CD4-positive, CD25-positive, alpha-beta regulatory T cell (primary cell): ENCODE measurements around the gene TSPAN10. TPM values are rescaled to one million over a fixed set of nuclear protein-coding genes. Genes with fewer than 3 reads are reported as not detected.

Experiments used
- ATAC-seq, 2 donors: fragments of 150-1000 bp; cut with Tn5 transposase; one replicate each; pipeline ENCODE4 v1.10.0; 2021; ENCODE audit warnings: low read depth in 2 of 2, moderate number of reproducible peaks in 2 of 2, moderate library complexity in 1 of 2
- DNase-seq, 3 donors: peaks; one replicate each; pipeline versions ENCODE4 v3.0.0 to v3.0.0-alpha.2; 2012 to 2022; ENCODE audit warnings: mixed read lengths in 1 of 3
- H3K27ac ChIP-seq: one replicate; pipeline ENCODE4 v1.7.0; 2013; ENCODE audit warnings: mild to moderate bottlenecking, low read length; ENCODE audit not compliant: insufficient read depth, poor library complexity, severe bottlenecking
- H3K27me3 ChIP-seq: one replicate; pipeline ENCODE4 v1.7.0; 2013; ENCODE audit warnings: low read length; ENCODE audit not compliant: control insufficient read depth, insufficient read depth
- H3K36me3 ChIP-seq: one replicate; pipeline ENCODE4 v1.7.0; 2013; ENCODE audit warnings: mild to moderate bottlenecking, low read length, moderate library complexity; ENCODE audit not compliant: control insufficient read depth, insufficient read depth
- H3K4me1 ChIP-seq: 2 replicates; pipeline ENCODE4 v1.7.0; 2013; ENCODE audit warnings: mild to moderate bottlenecking, low read length; ENCODE audit not compliant: insufficient read depth, control insufficient read depth, poor library complexity, severe bottlenecking
- H3K4me3 ChIP-seq: one replicate; pipeline ENCODE4 v1.7.0; 2013; ENCODE audit warnings: low read depth, mild to moderate bottlenecking, low read length, moderate library complexity
- H3K9me3 ChIP-seq, 2 experiments: 1 replicate in 1 of 2; 2 replicates in 1 of 2; pipeline ENCODE4 v1.7.0; 2013; ENCODE audit warnings: low read length in 2 of 2, mild to moderate bottlenecking in 1 of 2, moderate library complexity in 1 of 2; ENCODE audit not compliant: control insufficient read depth in 2 of 2
- H3K27ac Mint-ChIP-seq, 3 donors: one replicate each; pipeline ENCODE4 v1.8.0; 2020 to 2022; ENCODE audit warnings: mild to moderate bottlenecking in 3 of 3, mixed read lengths in 3 of 3, moderate library complexity in 2 of 3
- H3K27me3 Mint-ChIP-seq: one replicate; pipeline ENCODE4 v1.8.0; 2022; ENCODE audit warnings: mild to moderate bottlenecking, mixed read lengths
- H3K36me3 Mint-ChIP-seq: one replicate; pipeline ENCODE4 v1.8.0; 2020; ENCODE audit warnings: mixed read lengths
- H3K4me1 Mint-ChIP-seq, 4 donors: one replicate each; pipeline ENCODE4 v1.8.0; 2020 to 2022; ENCODE audit warnings: mixed read lengths in 4 of 4, mild to moderate bottlenecking in 1 of 4
- H3K4me3 Mint-ChIP-seq, 4 donors: one replicate each; pipeline ENCODE4 v1.8.0; 2020 to 2022; ENCODE audit warnings: mild to moderate bottlenecking in 4 of 4, mixed read lengths in 4 of 4, moderate library complexity in 3 of 4
- H3K9me3 Mint-ChIP-seq, 7 donors: one replicate each; pipeline ENCODE4 v1.8.0; 2020 to 2022; ENCODE audit warnings: mixed read lengths in 7 of 7, mild to moderate bottlenecking in 3 of 7, moderate library complexity in 2 of 7
- polyA plus RNA-seq, 4 donors: library from polyadenylated mRNA; unstranded; fragments of 300-500 nt; fragmentation: Illumina TruSeq; gene quantifications; one replicate each; pipeline ENCODE4 v1.2.3, GENCODE V29; 2021
- total RNA-seq: library from RNA; stranded (reverse); gene quantifications from one replicate; pipeline ENCODE4 v1.2.3, GENCODE V29; 2022

Gene TSPAN10
- total and polyA plus RNA-seq, 5 donors from 2014 or later = 0.21 to 0.70 (median 0.24) TPM; not detected in 2

DNA sequence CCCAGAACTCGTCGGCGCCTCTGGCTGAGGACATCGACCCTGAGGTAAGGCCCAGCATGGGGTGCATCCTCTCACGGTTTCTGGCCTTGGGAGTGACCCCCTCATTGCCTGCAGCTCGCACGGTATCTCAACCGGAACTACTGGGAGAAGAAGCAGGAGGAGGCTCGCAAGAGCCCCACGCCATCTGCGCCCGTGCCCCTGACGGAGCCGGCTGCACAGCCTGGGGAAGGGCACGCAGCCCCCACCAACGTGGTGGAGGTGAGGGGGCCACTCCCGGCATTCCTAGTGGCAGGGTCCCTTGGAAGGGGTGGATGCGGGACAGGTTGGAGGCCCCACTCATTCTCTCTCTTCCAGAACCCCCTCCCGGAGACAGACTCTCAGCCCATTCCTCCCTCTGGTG is 57.8 kb downstream of the TSPAN10 start:
- DNase-seq (no peak), ATAC-seq (no peak)
- Mint-ChIP-seq H3K27me3 (no peaks in the 10 kb centered on the region), H3K27ac (no peak overlapping the region), H3K36me3 (peaks cover 12% of the 10 kb centered on the region), H3K4me3 (no peak overlapping the region), H3K4me1 (peaks cover 0 to 4% (median 0%) of the 10 kb centered on the region in 4 donors), H3K9me3 (no peaks in the 10 kb centered on the region)
- no peak overlapping the region for H3K27ac ChIP-seq
- no peaks in the 10 kb centered on the region for H3K9me3 ChIP-seq
- no peaks in the 10 kb centered on the region for H3K4me1 ChIP-seq
- H3K36me3 ChIP-seq = peaks cover 72% of the 10 kb centered on the region
- H3K27me3 ChIP-seq = no peaks in the 10 kb centered on the region
- no peak overlapping the region for H3K4me3 ChIP-seq

DNA sequence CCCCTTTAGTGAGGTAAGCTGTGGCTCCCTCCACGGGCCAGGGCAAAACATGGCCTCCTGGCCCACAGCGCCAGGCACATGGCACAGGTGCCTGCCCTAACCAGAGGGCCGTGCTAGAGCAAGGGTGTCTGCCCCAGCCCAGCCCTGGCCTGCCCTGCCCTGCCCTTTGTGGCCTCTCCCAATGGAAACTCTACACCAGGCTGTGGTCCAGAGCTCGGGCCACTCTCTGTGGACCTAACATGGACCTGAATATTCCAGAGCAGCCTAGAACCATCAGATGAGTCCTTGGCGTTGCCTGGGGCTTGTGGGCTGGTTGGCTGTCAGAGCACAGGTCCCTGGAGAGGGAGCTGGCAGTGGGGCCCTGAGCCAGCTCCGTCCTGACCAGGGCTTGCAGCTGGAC is 58.2 kb downstream of the TSPAN10 start:
- no peaks in the 10 kb centered on the region for H3K27me3 Mint-ChIP-seq

DNA sequence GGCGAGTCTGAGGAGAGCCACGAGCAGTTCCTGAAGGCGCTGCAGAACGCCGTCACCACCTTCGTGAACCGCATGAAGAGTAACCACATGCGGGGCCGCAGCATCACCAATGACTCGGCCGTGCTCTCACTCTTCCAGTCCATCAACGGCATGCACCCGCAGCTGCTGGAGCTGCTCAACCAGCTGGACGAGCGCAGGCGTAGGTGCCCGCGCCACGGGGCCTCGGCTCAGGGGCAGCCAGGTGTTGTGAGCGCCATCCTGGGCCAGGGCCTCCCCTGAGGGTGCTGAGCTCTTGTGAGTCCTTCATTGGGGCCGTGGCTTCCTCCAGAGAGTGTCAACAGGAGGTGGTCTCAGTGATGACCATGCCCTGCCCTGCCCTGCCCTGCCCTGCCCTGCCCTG is 58.8 kb downstream of the TSPAN10 start:
- no peak overlapping the region for H3K27ac ChIP-seq
- peaks cover 65% of the 10 kb centered on the region for H3K36me3 ChIP-seq
- no peak overlapping the region for H3K4me3 Mint-ChIP-seq
- ATAC-seq = no peak
- H3K4me1 Mint-ChIP-seq = peaks cover 0 to 2% (median 0%) of the 10 kb centered on the region in 4 donors
- no peak overlapping the region for H3K4me3 ChIP-seq
- H3K27me3 ChIP-seq = no peaks in the 10 kb centered on the region
- H3K27ac Mint-ChIP-seq = no peak overlapping the region
- H3K9me3 Mint-ChIP-seq = no peaks in the 10 kb centered on the region
- peaks cover 12% of the 10 kb centered on the region for H3K36me3 Mint-ChIP-seq
- no peak for DNase-seq
- no peaks in the 10 kb centered on the region for H3K27me3 Mint-ChIP-seq
- no peaks in the 10 kb centered on the region for H3K9me3 ChIP-seq
- H3K4me1 ChIP-seq = no peaks in the 10 kb centered on the region

More for the DNA sequence above, 58.2 kb downstream of the TSPAN10 start:
- H3K9me3 Mint-ChIP-seq = no peaks in the 10 kb centered on the region
- no peak overlapping the region for H3K27ac Mint-ChIP-seq
- H3K4me1 Mint-ChIP-seq = peaks cover 0 to under 1% (median 0%) of the 10 kb centered on the region in 4 donors
- H3K36me3 Mint-ChIP-seq = peaks cover 12% of the 10 kb centered on the region
- DNase-seq = no peak
- Histone ChIP-seq H3K4me3 (no peak overlapping the region), H3K36me3 (peaks cover 68% of the 10 kb centered on the region), H3K27ac (no peak overlapping the region), H3K4me1 (no peaks in the 10 kb centered on the region), H3K9me3 (no peaks in the 10 kb centered on the region), H3K27me3 (no peaks in the 10 kb centered on the region)
- H3K4me3 Mint-ChIP-seq = no peak overlapping the region
- ATAC-seq = no peak

DNA sequence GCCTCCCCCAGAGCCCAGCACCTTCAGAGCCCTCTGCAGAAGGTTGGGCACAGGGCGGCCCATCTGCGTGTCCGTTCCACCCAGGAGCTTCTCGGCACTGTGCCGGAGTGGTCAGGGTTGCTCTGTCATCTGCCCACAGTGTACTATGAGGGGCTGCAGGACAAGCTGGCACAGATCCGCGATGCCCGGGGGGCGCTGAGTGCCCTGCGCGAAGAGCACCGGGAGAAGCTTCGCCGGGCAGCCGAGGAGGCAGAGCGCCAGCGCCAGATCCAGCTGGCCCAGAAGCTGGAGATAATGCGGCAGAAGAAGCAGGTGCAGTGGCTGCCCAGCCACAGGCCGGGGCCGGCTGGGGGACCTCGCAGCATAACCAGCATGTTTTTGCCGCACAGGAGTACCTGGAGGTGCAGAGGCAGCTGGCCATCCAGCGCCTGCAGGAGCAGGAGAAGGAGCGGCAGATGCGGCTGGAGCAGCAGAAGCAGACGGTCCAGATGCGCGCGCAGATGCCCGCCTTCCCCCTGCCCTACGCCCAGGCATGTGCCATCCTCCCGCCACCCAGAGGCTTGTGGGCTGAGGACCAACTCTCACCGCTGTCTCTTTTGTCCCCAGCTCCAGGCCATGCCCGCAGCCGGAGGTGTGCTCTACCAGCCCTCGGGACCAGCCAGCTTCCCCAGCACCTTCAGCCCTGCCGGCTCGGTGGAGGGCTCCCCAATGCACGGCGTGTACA is 59.4 kb downstream of the TSPAN10 start:
- H3K27ac Mint-ChIP-seq = no peak overlapping the region
- H3K36me3 ChIP-seq = peaks cover 59% of the 10 kb centered on the region

DNA sequence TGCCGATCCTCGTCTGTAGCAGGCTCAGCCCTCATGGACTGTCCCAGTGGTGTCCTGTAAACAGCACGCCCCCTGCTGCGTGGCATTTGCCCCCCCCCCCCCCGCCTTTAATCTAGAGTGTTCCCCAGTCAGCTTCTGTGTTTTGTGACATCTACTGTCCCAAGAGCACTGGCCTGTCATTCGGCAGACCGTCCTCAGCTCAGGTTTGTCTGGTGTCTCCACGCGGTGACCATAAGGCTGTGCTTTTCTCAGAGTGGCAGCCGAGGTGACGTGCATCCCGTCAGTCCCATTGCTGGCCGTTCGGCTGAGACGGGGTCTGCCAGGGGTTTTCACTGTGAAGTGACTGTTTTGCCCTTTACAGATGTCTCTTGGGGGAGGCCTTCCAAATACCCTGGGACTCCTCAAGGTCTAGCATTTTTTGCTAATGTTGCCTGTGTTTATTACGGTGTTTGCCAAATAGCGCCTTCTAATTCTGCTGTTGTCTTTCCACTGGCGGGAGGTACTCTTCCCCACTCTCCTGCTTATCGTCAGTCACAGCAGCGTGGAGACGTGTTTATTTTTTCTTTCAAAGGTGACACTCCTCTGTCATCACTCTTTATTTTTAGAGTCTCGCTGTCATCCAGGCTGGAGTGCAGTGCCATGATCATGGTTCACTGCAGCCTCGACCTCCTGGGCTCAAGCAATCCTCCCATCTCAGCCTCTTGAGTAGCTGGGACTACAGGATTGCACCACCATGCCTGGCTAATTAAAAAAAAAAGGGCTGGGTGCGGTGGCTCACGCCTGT is 60.5 kb downstream of the TSPAN10 start:
- Mint-ChIP-seq H3K9me3 (no peaks in the 10 kb centered on the region), H3K27ac (no peak overlapping the region), H3K4me3 (no peak overlapping the region), H3K4me1 (peaks cover 0 to 16% (median 2%) of the 10 kb centered on the region in 4 donors), H3K36me3 (peaks cover 9% of the 10 kb centered on the region), H3K27me3 (no peaks in the 10 kb centered on the region)
- no peak overlapping the region for H3K4me3 ChIP-seq
- H3K4me1 ChIP-seq = peaks cover 16% of the 10 kb centered on the region
- no peaks in the 10 kb centered on the region for H3K27me3 ChIP-seq
- H3K36me3 ChIP-seq = peaks cover 49% of the 10 kb centered on the region
- ATAC-seq (no peak), DNase-seq (no peak)
- no peaks in the 10 kb centered on the region for H3K9me3 ChIP-seq
- no peak overlapping the region for H3K27ac ChIP-seq

More for the DNA sequence above, 59.4 kb downstream of the TSPAN10 start:
- Histone ChIP-seq H3K4me1 (peaks cover 5% of the 10 kb centered on the region), H3K9me3 (no peaks in the 10 kb centered on the region), H3K27me3 (no peaks in the 10 kb centered on the region), H3K27ac (no peak overlapping the region), H3K4me3 (no peak overlapping the region)
- peaks cover 9% of the 10 kb centered on the region for H3K36me3 Mint-ChIP-seq
- ATAC-seq (no peak), DNase-seq (no peak)
- H3K9me3 Mint-ChIP-seq = no peaks in the 10 kb centered on the region
- H3K27me3 Mint-ChIP-seq = no peaks in the 10 kb centered on the region
- H3K4me3 Mint-ChIP-seq = no peak overlapping the region
- peaks cover 0 to 7% (median 0%) of the 10 kb centered on the region in 4 donors for H3K4me1 Mint-ChIP-seq

Other genes with a start within 250 kb of the TSPAN10 start
- 0.54 TPM for gene BAHCC1, start 241.7 kb upstream of the TSPAN10 start, total RNA-seq
- not detected for gene BAHCC1, start 241.7 kb upstream of the TSPAN10 start, polyA plus RNA-seq
- gene ACTG1, start 124.4 kb upstream of the TSPAN10 start, total RNA-seq = 1,684 TPM
- gene ACTG1, start 124.4 kb upstream of the TSPAN10 start, polyA plus RNA-seq = 1,000 to 10,000 TPM; 1,881 to 2,724 (median 2,486) TPM
- 0.74 TPM for gene FSCN2, start 108.8 kb upstream of the TSPAN10 start, total RNA-seq
- under 1 TPM in 1 of 4 donors, not detected in 3; 0.17 TPM for gene FSCN2, start 108.8 kb upstream of the TSPAN10 start, polyA plus RNA-seq
- 28.1 TPM for gene FAAP100, start 84.8 kb upstream of the TSPAN10 start, total RNA-seq
- 10 to 100 TPM in 2 of 4 donors, 1 to 10 TPM in 2; 8.2 to 13.0 (median 10.4) TPM for gene FAAP100, start 84.8 kb upstream of the TSPAN10 start, polyA plus RNA-seq
- 103 TPM for gene NPLOC4, start 84 bp upstream of the TSPAN10 start, total RNA-seq
- gene NPLOC4, start 84 bp upstream of the TSPAN10 start, polyA plus RNA-seq = 10 to 100 TPM; 48.6 to 53.1 (median 51.0) TPM
- 0.67 TPM for gene PDE6G, start 19.3 kb downstream of the TSPAN10 start, total RNA-seq
- gene PDE6G, start 19.3 kb downstream of the TSPAN10 start, polyA plus RNA-seq = 1 to 10 TPM in 2 of 4 donors, under 1 TPM in 1, not detected in 1; 0.94 to 1.4 (median 1.1) TPM
- gene OXLD1, start 29.4 kb downstream of the TSPAN10 start, total RNA-seq = 37.7 TPM
- 100 to 1,000 TPM in 1 of 4 donors, 10 to 100 TPM in 3; 78.4 to 108 (median 84.2) TPM for gene OXLD1, start 29.4 kb downstream of the TSPAN10 start, polyA plus RNA-seq
- gene CCDC137, start 29.5 kb downstream of the TSPAN10 start, total RNA-seq = 30.4 TPM
- 10 to 100 TPM; 10.2 to 14.3 (median 12.0) TPM for gene CCDC137, start 29.5 kb downstream of the TSPAN10 start, polyA plus RNA-seq
- 34.7 TPM for gene ARL16, start 46.6 kb downstream of the TSPAN10 start, total RNA-seq
- 10 to 100 TPM; 24.7 to 27.7 (median 26.3) TPM for gene ARL16, start 46.6 kb downstream of the TSPAN10 start, polyA plus RNA-seq
- gene HGS, start 46.8 kb downstream of the TSPAN10 start, total RNA-seq = 148 TPM
- 10 to 100 TPM; 23.4 to 30.5 (median 27.7) TPM for gene HGS, start 46.8 kb downstream of the TSPAN10 start, polyA plus RNA-seq
- 18.5 TPM for gene MRPL12, start 66.2 kb downstream of the TSPAN10 start, total RNA-seq
- gene MRPL12, start 66.2 kb downstream of the TSPAN10 start, polyA plus RNA-seq = 10 to 100 TPM; 45.1 to 49.2 (median 47.2) TPM
- 2.5 TPM for gene SLC25A10, start 75.1 kb downstream of the TSPAN10 start, total RNA-seq
- gene SLC25A10, start 75.1 kb downstream of the TSPAN10 start, polyA plus RNA-seq = 1 to 10 TPM; 3.4 to 4.3 (median 3.7) TPM
- not detected for gene GCGR, start 167.0 kb downstream of the TSPAN10 start, total RNA-seq
- gene GCGR, start 167.0 kb downstream of the TSPAN10 start, polyA plus RNA-seq = not detected
- gene MCRIP1, start 196.1 kb downstream of the TSPAN10 start, total RNA-seq = 59.9 TPM
- 10 to 100 TPM; 58.1 to 93.2 (median 77.1) TPM for gene MCRIP1, start 196.1 kb downstream of the TSPAN10 start, polyA plus RNA-seq
- gene PPP1R27, start 197.9 kb downstream of the TSPAN10 start, total RNA-seq = not detected
- not detected for gene PPP1R27, start 197.9 kb downstream of the TSPAN10 start, polyA plus RNA-seq
- 231 TPM for gene P4HB, start 223.3 kb downstream of the TSPAN10 start, total RNA-seq
- gene P4HB, start 223.3 kb downstream of the TSPAN10 start, polyA plus RNA-seq = 100 to 1,000 TPM; 186 to 216 (median 207) TPM
- gene ARHGDIA, start 234.1 kb downstream of the TSPAN10 start, total RNA-seq = 578 TPM
- 100 to 1,000 TPM in 2 of 4 donors, 10 to 100 TPM in 2; 91.4 to 141 (median 99.4) TPM for gene ARHGDIA, start 234.1 kb downstream of the TSPAN10 start, polyA plus RNA-seq